HG03520 (cell line): ENCODE measurements around the gene AARS2.

Source experiments
- ATAC-seq: cut with Tn5 transposase; IDR thresholded peaks from one replicate; pipeline ENCODE4 v1.9.1; 2021; ENCODE audit warnings: mild to moderate bottlenecking, moderate library complexity; ENCODE audit not compliant: unreplicated experiment

AARS2 gene

DNA sequence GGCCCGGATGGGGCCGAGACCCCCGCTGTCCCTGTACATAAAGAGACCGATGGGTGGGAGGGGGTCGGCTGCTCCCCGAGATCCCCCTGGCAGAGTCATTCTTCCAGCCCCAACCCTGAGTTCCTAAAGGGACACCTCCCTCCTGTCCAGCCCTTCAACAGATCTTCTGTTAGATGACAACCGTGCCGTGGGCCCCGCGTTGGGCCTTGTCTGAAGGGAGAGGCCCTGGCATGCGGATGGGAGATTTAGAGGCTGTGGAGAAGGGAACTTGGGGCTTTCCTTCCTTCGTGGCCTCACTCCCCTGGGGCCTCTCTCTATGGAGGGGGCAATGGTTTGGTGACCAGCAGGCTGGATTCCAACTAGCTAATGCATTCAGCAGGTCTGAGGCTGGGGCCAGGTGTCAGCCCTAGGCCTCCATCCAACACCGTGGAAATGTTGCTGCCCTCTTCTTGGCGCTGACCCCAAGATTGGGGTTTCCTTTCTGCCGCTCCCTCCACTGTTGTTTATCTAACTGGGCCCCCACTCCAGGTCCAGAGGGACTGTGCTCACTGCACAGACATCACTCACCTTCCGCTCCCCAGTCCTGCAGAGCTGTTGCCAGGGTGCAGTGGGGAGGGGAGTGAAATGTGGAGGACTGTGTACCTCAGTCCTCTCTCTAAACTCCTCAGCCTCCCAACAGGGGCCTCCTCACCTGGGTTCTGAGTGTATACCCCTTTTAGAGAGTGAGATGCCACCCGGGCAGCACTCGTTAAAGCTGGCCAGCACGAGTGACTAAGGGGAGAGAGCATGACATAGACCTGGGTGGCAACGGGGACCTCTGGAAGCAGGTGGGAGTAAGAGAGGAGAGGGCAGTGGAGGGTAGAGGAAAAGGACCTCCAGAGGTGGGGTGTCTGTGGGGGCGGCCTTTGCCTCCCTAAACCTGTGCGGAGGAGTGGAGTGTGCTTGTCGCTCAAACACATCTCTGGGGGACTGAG, 36.2 kb downstream of the AARS2 start:
- no peak for ATAC-seq

DNA sequence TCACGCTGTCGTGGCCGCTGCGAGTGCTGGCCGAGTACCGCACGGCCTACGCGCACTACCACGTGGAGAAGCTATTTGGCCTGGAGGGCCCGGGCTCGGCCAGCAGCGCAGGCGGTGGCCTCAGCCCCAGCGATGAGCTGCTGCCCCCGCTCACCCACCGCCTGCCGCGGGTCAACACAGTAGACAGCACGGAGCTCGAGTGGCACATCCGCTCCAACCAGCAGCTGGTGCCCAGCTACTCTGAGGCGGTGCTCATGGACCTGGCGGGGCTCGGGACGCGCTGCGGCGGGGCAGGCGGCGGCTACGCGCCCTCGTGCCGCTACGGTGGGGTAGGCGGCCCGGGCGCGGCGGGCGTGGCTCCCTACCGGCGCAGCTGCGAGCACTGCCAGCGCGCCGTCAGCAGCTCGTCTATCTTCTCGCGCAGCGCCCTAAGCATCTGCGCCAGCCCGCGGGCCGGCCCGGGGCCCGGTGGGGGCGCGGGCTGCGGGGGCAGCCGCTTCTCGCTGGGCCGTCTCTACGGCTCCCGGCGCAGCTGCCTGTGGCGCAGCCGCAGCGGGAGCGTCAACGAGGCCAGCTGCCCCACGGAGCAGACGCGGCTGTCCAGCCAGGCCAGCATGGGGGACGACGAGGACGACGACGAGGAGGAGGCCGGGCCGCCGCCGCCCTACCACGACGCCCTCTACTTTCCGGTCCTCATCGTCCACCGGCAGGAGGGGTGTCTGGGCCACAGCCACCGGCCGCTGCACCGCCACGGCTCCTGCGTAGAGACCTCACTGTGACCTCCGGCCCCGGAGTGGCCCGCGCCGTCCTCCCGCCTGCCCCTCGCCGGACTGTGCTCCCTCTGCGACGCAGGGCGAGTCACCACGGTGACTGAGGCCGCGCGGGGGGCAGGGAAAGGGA, 37.1 kb downstream of the AARS2 start:
- ATAC-seq = no peak

DNA sequence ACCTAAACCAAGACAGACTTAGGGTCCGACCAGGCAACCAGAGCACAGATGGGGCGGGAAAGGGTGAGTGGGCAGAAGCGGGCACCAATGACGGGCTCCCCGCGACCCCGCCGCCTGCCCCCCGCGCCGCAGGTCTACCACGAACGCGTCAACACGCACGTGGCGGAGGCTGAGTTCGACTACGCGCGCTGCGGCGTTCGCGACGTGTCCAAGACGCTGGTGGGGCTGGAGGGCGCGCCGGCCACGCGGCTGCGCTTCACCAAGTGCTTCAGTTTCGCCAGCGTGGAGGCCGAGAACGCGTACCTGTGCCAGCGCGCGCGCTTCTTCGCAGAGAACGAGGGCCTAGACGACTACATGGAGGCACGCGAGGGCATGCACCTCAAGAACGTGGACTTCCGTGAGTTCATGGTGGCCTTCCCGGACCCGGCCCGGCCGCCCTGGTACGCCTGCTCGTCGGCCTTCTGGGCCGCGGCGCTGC, 37.8 kb downstream of the AARS2 start:
- ATAC-seq = no peak

DNA sequence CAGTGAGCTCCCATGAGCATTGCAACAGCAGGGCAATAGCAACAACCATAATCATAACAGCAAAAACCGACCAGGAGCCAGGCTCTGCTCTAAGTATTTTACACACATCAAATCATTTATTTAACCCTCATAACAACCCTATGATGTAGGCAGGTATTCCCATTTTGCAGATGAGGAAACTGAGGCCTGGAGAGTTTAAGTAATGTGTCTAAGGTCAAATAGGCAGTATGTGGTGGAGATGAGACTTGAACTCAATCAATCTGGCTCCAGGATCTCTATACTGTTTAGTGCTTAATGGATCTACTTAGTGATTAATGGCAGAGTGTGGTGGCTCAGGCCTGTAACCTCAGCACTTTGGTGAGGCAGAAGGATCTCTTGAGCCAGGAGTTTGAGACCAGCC, 39.5 kb downstream of the AARS2 start:
- ATAC-seq = no peak

DNA sequence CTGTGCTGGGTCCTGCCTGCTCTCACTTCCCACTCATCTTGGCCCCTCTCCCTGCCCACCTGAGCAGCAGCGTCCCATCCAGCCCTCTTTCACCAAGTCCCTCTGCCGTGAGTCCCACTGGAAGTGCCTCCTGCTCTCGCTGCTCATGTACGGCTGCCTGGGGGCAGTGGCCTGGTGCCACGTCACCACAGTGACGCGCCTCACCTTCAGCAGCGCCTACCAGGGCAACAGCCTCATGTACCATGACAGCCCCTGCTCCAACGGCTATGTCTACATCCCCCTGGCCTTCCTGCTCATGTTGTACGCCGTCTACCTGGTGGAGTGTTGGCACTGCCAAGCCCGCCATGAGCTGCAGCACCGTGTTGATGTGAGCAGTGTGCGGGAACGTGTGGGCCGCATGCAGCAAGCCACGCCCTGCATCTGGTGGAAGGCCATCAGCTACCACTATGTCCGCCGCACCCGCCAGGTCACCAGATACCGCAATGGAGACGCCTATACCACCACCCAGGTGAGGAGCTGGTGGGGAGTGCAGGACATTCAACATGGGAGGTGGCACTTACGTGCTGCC, 40.1 kb downstream of the AARS2 start:
- no peak for ATAC-seq

DNA sequence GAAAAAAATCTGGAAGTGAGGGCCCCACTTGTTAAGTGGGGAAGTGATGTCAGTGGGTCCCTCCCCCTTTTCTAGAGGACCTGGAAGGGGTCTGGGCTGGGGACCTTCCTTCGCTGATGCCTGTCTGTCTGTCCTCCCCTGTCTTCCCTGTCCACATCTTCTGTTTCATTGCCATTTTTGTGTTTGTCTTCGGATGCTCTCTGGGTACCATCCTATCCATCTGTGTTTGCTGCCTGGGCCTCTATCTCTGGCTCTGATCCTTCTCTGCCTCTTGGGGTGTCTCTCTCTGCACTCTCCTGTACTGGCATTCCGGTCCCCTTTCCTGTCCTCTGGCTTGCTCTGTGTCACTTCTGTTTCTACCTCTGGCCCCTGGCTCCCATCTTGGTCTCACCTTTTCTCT, 40.6 kb downstream of the AARS2 start:
- ATAC-seq = no peak

DNA sequence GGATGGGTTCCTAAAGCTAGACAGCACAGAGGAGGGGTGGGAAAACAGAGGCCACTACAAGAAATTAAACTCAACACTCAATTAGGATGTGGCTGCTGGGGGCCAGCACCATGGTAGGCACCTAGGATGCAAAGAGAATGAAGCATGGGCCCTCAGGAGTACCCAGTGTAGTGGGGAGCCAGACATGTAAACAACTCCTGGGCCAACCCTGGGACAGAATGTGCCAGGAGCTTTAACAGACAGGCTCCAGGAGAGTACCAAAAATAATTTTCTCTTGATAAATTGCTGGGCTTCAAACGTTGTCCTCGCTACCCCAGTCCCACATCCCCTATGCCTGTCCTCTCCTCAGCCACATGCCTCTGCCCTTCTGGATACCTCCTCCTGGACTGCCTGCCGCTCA, 41.2 kb downstream of the AARS2 start:
- no peak for ATAC-seq

DNA sequence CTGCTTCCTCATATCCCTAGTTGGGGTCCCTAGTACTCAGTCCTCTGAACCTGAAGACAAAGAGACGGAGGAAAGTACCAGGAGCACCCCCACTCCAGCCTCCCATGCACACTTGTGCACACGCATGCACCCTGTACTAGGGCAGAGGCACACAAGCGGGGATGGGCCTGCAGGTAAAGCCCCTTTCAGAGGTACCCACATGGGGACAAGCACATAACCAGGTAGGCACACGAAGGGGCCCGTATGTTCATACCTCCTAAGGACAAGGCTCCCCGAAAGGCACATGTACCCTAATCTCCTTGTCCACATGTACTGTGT, 41.8 kb downstream of the AARS2 start:
- no peak for ATAC-seq

DNA sequence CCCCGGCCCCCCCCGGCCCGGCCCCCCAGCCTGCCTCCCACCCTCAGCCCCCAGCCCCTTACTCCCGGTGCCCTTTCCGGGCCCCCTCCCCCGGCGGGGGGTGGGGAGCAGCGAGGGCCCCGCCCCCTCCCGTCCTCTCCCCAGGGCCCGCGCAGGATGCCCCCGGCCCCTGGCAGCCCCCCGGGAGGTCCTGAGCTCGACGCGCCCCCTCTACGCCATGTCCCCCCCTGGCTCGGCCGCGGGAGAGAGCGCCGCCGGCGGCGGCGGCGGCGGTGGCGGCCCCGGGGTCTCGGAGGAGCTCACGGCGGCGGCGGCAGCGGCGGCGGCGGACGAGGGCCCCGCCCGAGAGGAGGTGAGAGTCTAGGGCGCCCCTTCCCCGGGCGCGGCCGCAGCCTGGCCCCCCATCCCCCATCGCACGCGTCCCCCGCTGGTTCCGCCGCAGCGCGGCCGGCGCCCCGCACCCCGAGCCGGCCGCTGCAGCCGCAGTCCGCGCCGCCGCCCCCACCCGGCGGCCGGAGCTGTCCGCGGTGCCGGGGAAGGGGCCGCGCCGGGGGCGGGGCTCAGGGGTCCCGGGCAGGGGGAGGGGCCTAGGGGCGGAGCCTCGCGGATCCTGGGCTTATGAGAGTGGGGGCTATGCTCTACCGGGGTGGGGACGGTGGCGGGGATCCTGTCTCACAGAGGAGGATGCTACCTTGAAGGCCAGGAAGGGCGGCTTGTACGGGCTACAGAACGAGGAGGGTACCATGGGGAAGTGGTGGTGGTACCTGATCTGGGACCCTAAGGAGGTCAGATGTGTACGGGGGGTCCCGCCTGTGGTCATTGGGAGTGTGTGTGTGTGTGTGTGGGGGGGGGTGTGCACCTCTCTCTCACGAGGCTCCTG, 42.4 kb downstream of the AARS2 start:
- no peak for ATAC-seq

DNA sequence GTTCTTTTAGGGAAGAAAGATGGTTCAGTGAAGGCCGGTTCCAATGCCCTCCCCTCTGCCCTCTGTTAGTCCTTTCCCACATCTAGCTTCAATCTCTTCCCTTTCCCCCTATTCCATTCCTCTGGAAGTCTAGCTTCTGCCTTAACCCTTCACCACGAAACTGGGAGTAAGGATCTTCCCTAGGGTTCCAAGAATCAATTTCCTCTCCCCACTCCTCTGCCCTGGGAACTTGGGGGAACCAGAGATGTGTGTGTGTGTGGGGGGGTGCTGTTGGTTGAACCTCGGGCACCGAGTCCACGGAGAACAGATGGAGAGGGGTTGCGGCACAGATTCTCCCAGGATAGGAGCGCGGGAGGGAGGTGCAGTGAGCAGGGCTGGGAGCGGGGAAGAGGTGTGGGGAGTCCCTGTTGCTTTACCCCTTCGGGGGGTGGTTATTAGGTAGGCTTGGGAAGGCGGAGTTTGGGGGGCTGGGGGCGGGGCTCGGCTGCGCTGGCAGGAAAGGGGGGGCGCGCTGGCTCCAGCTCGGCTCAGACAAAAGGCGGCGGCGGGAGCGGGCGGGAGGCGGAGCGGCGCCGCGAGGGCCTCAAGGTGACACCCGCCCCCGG, 43.1 kb downstream of the AARS2 start, which contains the start of gene TMEM151B:
Gene TMEM151B, plus strand, starts transcription at position 530 of the 605 bp plus-strand sequence. CDS start 293 bp downstream, outside the sequence.
- no peak for ATAC-seq

DNA sequence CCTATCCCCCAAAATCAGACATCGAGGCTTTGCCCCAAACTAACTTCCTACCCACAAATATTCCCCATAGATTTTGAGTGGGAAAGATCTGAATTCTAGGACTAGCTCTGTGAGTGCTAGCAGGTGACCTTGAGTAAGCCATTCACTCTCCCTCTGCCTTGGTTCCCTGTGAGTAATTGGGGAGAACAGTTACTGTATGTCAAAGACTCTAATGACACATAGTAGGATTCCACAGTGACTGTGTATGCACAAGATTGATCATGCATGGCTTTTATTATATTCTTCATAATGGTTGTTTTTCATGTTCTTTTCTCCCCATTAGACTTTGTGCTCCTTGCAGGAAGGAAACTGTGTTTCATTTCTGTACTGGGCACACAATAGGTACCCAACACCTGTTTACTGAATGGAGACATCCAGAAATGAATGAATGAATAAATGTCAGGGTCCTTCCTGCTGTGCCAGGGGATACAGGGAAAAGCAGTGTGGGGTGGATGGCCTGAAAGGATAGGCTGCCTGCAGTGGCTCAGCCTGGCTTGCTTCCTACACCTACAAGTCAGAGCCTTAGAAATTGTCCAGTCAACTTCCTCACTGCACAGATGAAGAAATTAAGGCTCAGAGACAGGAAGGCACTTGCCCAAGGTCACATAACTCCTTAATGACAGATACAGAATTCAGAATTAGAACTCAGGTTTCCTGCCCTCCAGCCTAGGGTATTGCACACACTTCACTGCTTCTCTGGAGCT, 43.8 kb downstream of the AARS2 start:
- no peak for ATAC-seq

DNA sequence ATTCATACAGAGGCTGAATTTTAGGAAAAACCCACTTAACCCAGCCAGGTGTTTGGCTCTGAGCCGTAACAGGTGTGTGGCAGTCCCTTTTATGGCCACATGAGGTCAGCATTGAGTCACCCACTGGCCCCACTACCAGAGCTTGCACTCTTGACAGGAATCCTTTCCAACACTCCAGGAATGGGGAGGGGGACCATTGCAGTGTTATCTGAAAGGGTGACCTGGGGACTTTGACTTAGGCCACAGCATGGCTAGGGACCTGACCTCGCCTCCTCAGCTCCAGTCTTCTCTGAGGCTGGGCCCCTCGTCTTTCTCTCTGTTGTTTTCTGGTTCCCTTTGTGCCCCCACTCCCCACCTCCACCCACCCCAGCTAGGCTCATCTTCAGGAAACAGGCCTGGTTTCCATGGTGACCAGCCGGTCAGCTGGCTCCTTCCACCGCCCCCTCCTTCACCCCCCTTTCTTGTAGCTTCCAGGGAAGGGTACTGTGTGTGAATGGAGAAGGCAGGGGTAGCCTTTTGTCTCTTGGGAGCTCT, 45.0 kb downstream of the AARS2 start:
- no peak for ATAC-seq

DNA sequence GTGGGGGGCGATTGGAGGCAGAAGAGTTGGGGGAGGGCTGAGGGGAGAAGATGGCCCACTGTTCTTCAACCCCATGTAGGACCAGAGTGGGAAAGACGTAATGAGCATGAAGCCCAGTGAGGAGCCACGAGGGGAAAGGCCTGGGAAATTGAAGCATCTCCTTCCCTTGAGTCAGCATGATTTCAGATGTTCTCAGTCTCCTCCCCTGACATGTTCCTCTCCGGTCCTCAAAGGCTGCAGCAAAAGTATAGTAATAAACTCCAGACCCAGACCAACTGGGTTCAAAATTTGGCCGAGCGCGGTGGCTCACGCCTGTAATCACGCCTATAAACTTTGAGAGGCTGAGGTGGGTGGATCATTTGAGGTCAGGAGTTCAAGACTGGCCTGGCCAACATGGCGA, 45.9 kb downstream of the AARS2 start:
- ATAC-seq = no peak

DNA sequence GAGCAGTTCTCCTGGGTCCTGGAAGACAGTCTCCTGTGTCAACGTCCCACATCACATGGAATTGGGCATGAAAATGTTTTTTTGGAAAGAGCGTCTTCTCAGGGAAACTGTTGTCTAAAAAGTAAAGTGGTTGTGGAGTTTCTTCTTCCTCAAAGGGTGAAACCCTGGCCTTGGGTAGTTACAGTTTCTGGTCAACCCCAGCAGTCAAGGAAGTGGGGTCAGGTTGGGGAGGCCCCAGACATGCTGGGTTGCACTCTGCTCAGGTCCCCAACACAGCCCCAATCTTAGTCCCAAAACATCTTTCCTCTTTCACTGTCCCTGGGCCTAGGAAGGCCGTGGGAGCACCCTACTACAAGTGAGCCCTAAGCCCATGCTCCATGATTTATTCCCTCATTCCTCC, 46.8 kb downstream of the AARS2 start:
- ATAC-seq = no peak

DNA sequence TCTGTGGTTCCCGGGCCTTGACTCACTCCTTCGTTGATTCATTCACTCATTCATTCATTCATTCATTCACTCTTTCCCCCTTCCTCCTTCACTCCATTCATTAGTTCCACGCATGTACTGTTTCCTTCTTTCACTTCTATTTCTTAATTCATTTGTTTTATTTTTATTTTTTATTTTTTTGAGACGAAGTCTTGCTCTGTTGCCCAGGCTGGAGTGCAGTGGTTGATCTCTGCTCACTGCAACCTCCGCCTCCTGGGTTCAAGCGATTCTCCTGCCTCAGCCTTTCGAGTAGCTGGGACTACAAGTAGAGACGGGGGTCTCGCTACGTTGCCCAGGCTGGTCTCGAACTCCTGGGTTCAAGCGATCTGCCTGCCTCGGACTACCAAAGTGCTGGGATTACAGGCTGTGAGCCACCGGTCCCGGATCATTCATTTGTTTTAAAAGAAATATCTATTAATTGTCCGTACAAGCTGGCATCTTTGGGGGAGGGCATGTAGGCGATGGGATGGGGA, 47.4 kb downstream of the AARS2 start:
- ATAC-seq = no peak

DNA sequence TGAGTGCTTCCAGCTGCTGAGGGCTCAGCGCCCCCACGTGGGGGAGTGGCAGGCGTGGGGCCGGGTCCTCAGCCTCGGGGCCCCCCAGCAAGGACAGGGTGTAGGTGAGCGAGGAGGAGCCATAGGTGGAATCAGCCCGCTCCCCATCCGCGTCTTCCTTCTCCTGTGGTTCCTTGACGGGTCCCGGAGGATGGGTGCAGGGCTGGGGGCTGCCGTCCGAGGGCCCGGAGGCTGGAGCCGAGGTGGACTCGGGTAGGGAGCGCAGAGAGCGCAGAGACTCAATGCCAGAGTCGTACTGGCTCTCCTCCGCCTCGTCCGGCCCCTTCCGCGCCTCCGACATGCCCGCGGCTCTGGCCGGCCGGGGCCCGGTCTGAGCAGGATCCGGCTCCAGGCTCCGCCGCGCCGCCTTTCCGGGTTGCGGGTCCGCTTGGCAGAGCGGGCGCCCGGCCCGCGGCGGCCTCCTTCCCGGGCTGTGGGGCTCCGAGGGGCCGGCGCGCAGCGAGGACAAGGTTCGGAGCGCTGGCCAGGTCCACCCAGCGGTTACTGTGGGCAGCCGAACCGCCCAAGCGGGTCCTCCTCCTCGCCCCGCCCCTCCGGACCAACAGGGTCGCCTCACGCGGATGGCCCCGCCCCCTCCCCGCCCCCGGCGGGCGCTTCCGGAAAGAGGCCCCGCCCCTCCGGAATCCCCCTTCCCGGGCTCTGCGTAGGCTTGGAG, 48.0 kb downstream of the AARS2 start, which contains the start of gene NFKBIE:
Gene NFKBIE, minus strand, starts transcription at position 545 of the 715 bp plus-strand sequence. Its CDS starts 205 bp downstream, at position 340.
- ATAC-seq = peak; percentile 33

DNA sequence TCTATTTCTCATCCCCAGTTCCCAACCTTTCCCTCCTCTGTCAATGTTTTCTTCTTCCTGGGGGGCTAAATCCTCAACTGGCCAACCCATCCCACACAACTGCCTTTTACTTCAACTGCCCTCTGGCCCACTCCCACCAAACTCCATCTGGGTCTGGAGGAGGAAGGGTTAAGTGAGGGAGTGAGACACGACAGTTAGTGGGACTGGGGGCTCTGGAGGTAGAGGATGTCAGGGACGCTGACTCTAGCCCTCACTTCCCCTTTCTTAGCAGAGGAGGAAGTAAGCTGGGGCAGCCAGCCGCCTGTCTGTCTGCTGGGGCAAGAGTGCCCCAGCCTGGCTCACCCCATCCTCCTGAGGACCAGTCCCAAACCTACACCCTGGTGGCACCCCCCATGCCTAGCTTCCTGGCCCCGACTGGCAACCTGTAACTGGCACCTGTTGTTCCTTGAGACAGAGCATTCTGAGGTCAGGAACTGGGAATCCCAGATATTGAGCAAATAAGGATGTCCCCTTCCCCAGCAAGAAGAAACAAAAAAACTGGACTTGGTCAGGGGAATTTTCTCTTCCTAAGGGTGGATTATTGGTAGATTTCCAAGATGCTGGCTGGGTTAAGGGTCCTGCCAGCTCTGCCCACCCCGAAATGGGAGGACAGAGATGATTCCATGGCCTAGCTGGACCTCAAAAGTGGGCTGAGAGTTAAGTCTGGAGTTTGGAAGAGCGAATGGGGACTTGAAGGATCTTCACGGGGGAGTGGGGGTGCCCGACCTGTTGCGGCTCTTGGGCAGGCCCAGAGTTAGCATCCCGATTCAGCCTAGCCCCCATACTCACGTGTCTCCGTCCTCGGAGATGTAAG, 48.8 kb downstream of the AARS2 start:
- ATAC-seq = peak; percentile 29
